Activated CD4-positive, CD25-positive, alpha-beta regulatory T cell treated with anti-CD3 and anti-CD28 coated beads, Interleukin-2, amount 50 U/mL, for 16 hours (primary cell): ENCODE data around the gene HTR7.

Experiments
- DNase-seq: peaks from one replicate; pipeline ENCODE4 v3.0.0-alpha.2; 2020; ENCODE audit warnings: low read depth, low spot score

The HTR7 gene

DNA sequence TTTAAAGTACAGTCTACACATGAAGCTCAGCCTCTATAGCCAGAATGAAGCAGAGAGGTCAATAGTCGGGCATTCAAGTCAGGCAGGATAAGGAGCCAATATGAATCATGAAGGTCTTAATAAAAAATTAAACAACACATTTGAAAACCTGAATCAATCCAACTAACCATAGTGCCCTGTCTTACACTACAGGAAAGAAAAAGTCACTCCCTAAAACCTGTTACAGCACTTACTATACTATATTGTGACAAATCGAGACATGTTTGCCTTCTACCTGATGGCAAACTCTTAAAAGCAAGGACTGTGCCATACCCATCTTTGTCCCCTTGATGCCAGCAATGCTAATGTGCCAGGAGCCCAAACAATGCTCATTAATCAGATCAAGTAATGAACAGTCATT is 117.6 kb downstream of the HTR7 start:
- DNase-seq: no peak

DNA sequence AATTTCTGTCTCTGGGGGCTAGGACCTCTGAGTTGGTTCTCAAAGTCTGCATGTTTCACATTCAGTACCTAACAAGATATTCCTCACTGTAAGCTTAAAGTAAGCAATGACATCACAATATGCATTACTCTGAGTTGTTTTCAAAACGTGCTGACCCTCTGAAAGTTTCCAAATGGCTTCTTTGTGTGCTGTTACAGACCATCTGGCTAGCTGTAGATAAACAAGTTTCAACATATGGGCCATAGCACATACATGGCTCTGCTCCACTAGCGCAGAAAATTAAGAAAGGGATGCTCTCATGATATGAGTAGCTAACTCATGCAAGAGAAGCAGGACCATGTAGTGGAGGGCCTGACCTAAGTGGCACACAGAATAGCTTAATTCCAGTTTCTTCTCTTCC is 119.0 kb downstream of the HTR7 start:
- DNase-seq: no peak

DNA sequence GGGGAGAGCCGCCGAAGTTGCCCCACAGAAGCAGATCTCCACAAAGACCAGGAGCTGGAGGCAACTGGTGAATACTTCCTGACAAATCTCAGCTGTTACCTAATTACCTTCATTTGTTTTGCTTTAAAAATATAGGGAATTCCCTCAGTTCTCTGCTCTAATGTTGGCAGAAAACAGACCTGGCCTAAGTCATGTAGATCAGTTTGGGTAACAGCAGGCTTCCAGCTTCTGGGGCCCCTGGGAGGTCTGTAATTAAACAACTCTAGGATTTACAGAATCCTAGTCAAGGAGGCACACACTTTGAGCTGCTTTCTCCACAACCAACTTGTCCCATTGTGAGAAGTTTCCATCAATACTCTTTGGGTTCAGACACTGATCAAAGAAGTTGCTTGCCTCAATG is 123.4 kb downstream of the HTR7 start:
- no peak for DNase-seq

DNA sequence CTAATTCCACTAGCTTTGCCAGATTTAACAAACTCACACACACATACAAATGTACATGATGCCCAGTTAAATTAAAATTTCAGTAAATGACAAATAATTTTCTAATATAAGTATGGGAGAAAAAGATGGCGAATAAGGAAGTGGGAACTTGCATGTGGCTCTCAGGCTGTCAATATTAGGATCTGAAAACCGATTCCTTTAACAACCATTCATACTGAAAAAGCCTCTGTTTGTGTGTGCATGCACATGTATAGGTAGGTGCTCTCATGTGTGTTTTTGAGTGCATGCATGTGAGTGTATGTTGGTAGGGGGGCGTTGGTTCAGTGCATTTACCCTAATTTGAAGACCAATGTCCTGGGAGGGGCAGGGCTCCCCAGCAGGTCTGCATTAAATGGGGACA is 125.3 kb downstream of the HTR7 start:
- DNase-seq: no peak

DNA sequence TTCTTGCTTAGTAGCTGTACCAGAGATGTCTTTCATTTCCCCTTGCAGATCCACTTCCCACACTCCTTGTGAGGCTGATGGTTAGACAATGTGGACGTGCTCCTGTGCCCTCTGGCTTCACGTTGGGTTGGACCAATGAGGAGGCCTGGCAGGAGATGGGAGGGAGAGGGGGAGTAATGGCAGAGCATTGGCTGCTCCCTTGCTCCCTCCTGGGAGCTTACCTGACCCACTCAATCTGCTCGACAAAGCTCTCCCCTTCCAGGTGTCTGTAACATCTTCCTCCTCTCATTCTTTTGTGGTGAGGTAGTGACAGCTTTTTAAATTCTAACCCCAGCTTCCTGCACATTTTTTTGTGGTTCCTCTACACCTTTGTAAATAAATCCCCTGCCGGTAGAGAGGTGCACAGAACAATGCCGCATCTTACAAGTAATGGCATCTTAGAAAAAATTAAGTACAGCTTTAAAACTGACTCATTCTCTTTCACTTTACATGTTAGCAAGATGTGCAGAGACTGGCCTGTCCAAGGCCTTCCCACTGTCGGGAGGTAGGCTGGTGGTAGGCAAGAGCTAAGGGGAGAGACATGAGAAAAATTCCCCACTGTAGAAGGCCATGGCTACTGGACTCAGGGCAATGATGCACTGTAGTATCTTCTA is 134.3 kb downstream of the HTR7 start:
- no peak for DNase-seq

DNA sequence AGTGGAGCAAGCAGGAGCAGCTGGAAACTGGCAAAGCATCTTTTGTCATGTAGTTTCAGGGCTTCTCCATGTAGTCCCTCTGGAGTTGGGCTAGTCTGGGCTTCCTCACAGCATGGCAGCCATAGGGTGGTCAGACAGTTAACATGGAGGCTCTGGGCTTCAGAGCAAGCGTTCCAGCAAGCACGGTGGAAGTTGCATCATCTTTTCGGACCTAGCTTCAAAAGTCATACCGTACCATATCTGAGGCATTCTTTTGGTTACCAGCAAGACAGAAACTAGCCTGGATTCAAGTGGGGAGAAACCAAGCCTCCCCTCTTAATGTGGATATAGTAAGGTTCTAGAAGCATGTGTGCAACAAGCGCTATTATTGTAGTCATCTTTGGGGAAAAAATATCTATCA is 135.0 kb downstream of the HTR7 start:
- no peak for DNase-seq

DNA sequence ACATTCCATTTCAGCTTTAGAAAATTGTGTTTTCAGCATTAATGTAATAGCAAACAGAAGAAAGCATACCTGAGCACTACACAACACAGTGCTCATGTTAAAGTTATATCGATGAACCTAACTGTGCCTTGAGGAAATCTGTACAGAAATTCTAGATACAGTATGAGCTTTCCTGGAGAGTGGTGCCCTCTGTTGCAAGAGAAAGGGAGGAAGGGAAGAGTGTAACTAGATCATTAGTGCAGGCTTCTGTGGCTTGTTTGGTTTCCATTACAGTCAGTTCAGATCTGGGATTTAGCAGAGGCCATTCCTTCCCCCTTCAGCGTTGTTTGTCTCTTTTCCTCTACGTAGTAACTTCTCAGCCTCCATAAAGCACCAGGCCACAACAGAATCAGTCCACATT is 139.7 kb downstream of the HTR7 start:
- DNase-seq: no peak

DNA sequence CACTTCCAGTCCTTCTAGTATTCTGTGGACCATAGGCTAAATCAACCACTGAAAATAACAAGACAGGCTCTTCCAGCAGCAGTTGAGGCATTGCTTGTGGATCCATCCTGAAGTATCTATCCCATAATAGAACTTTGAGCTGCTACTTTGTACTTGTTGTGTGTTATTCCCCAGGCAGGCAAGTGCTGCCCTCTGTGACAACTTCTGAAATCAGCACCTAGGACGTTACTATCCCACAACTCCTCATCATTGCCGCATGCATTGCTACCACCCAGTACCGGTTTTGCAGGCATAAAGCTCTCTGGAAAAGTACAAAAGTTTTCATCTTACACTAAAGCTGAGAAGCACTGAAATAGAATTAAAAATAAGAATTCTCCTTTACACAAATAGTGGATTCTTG is 145.3 kb downstream of the HTR7 start:
- DNase-seq: no peak

DNA sequence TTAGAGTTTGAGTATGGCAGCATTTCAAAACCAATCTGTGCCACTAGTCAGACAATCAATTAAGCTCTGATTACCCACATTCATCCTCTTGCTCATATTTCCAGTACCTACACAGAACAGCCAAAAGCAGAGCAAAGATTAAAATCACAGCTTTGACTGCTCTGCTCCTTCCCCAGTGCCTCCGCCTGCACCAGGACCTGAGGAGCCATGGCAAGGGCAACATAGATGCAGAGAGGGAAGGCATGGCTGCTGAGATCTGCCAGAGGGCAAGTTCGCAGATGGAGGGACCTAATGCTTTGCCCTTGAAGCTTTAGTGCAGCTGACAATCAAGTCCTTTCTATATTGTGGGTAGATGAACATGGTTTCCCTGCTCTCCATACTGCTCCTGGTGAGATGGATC is 148.1 kb downstream of the HTR7 start:
- DNase-seq: no peak

DNA sequence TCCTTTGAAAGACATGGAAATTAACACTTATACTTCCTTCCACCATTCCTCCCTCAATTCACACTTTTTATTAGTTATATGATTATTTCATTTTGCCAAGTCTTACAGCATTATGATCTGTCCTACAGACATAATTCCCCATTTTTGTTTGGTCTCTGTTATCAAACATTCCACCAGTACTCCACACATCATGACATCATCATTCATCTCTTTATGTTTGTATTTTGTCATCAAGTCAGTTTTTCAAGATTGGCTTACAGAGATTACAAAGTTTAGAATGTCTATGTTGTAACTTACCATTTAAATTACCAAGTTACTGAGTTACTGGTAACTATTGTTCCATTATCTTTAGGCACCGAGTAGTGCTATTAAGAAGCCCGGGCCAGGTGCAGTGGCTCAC is 150.2 kb downstream of the HTR7 start:
- DNase-seq: no peak

DNA sequence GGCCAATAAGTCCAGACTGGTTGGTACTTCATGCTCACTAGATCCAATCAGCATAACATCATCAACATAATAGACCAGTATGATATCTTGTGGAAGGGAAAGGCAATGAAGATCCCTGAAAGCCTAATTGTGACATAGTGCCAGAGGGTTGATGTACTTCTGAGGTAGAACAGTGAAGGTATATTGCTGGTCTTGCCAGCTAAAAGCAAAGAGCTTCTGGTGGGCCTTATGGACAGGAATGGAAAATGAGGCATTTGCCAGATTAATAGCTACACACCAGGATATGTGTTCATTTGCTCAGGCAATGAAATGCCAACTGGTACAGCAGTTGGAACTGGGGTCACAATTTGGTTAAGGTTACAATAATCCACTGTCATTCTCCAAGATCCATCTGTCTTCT is 156.4 kb downstream of the HTR7 start:
- no peak for DNase-seq

DNA sequence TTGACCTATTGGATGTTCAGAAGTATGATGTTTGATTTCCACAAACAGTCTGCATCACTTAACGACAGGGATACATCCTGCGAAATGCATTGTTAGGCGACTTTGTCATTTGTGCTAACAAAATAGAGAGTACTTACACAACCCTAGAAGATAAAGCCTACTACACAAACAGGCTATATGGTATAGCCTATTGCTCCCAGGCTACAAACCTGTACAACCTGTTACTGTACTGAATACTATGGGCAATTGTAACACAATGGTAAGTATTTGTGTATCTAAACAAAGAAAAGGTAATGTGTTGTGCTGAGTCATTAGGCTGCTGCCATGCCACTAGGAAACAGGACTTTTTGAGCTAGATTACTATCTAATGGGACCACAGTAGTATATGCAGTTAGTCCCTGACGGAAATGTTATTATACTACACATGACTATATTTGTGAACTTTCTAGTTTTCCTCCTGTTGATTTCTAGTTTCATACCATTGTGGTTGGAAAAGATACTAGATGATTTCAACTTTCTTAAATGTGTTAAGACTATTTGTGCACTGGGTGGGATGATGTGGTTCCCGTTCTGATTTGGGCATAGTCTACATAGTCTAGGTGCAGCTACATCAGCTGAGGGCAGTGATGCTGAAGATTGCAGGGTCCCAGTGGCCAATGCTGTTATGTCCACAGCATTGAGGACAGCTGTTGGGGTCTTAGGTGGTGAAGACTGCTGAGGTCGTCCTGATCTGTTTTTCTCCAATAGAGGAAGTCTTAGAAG is 161.7 kb downstream of the HTR7 start:
- DNase-seq: no peak
